HG03025 (cell line): ENCODE measurements around the gene SUFU.

Source experiments
- ATAC-seq: cut with Tn5 transposase; IDR thresholded peaks from one replicate; pipeline ENCODE4 v1.9.1; 2021; ENCODE audit warnings: mild to moderate bottlenecking, moderate library complexity; ENCODE audit not compliant: unreplicated experiment, low FRiP score

The SUFU gene

DNA sequence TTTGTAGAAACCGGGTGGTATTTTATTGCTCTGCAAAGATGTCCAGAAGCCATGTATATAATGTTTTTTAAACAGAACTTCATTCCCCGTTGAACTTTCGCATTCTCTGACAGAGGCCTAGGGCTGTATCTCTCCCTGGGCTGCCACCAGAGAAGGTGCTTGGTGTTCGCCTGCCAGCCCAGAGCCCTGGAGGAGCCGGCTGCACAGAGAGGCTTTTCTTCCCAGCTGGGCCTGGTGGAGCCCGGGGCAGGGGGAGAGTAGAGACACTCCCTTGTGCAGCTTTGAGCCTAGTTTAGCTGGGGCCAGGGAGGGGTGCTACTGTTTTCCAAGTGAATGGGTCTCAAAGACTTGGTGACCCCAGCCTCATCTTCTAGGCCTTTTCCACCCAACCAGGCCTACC, 126.9 kb downstream of the SUFU start:
- ATAC-seq, result no peak

- no peak for ATAC-seq
Measured at GRCh38 chr10:102631525-102632393, 128.0 kb downstream of the SUFU start.

- ATAC-seq, result no peak
Measured at GRCh38 chr10:102632394-102633111, 128.8 kb downstream of the SUFU start.

DNA sequence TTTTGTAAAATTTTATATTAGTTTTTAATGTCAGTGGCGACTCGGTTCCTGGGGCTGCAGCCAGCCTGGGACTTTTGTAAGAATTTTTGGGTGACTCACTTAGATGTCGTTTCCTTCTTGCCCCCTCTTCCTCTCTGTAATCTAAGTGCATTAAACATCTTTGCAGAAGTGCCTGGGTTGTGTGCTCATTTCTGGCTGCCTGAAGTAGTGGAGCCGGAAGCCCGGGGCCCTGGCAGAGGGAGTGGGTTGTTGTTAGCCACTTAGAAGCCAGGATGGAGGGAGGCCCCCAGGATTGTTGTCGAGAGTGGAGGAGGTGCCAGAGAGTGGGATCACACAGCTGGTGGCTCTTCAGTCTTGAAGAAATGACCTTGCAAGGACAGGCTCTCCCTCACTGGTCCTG, 129.5 kb downstream of the SUFU start:
- no peak for ATAC-seq

DNA sequence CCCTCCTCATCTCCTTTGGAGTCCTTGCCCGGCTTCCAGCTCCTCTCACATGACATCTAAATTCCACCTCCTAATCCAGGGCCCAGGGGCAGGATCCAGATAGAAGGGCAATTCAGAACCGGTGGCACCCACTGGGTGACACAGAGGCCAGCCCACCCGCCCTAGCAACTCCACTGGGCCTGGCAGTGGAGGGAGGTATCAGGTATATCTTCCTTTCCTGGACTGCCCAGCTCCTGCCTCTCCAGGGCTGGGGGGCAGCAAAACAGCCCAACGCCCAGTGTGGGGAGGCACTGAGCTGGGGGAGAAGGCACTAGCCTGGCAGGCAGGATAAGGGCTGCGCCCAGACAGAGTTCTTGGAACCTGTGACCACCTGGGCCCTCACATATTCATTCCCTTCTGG, 130.1 kb downstream of the SUFU start:
- no peak for ATAC-seq

DNA sequence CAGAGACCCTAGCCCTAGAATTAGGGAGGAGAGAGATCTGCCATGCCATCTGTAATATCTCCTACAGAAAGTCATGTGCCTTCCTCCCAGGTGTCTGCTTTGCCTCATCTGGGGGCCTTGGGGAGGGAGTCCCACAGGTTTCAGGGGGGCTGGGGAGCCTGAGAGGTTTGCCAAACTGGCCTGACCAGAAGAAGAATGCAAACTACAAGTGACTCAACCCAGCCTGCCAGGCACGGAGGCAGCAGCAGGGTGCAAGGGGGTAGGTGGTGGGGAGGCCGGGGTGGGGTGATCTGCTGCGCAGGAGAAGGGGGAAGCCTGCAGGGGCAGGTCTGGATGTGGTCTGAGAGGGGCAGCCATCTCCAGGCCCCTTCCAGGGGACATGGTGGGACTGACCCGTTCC, 130.9 kb downstream of the SUFU start:
- no peak for ATAC-seq

GRCh38 chr10:102635377-102635776, 131.6 kb downstream of the SUFU start:
- no peak for ATAC-seq

- ATAC-seq, result no peak
Measured at GRCh38 chr10:102639537-102639936, 135.8 kb downstream of the SUFU start.

GRCh38 chr10:102641402-102641801, 137.6 kb downstream of the SUFU start:
- ATAC-seq, result no peak

GRCh38 chr10:102641880-102642735, 138.3 kb downstream of the SUFU start:
- peak; percentile 42 for ATAC-seq

DNA sequence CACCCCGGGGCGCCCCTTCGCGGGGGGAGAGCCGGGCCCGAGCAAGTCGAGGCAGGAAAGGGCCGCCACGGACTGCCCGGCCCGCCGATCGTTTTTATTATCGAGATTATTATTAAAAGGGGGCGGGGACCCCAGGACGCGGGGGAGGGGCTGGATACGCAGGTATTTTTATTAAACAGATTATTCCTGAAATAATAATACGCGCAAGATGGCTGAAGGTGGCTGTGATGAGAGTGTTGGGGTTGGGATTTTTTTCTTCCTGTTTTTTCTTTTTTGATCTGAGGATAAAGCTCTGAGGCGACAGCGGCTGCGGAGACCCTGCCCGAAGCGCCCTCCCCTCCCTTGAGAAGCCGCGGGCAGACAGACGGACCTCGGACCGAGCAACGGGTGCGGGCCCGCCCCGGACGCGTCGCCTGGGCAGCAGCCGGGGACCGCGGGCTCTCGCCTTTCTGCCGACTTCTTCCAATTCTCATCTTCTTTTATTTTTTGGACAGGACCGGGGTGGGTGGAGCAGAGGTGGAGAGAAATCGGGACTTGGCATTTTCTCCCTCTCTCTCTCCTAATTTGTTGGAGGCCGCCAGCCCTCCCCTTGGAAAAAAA, 139.1 kb downstream of the SUFU start:
- no peak for ATAC-seq

DNA sequence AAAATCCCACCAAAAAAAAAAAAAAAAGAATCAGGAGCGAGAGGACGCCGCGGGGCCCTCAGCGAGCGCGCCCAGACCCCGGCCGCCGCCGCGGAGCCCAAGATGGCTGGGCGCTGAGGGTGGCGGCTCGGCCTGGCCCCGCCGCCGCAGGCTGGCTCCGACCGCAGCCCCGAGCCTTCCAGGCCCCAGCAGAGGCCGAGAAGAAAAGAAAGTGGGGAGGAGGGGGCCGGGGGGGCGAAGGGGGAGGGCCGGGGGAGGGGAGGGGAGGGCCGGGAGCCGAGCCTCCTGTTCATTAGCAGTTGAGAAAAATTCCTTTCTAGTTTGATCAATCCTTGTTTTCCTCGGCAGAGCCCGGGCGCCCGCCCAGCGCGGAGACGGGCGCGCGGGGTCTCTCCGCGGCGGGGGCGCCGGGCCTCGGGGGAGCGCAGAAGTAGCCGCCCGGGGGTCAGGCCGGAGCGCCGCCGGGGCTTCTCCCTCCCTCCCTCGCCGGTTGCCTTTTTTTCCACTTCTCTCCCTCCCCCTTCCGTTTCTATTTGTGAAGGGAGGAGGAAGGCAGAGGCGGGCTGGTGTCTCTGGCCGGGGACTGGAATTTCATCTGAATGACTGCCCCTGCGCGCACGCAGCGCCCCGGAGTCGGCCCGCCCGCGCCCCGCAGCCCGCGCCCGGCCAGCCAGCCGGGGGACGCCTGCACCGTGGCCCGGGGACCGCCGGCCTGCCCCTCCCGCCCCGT, 139.7 kb downstream of the SUFU start:
- ATAC-seq, result no peak

DNA sequence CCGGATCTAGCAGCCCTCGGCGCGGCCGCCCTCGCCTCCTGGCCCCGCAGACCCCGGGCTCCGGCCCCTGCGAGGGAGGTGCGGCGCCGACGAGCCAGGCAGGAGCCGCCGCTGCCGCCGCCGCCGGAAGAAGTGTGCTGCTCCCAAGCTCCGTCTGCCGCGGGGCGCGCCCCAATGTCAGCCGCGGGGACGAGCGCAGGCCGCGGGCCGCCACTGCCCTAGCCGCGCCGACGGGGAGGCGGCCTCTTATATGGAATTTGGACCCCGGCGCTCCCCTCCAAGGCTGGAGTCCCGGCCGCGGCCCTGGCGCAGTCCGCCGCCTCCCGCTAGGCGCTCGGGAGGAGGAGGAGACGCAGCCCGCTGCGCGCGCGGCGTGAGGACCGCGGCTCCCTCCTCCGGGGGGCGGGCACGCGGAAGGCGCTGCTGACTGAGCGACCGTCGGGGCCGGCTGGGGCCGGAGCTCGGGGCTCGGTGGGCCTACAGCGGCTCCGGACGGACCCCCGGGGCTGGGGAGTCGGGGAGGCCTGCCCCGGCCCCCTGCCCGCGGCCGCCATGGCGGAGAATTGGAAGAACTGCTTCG, 140.4 kb downstream of the SUFU start, which contains the start of gene TRIM8:
TRIM8 (plus strand) TSS at position 414 of the 580 bp plus-strand sequence; CDS start at position 553, 139 bp downstream.
- no peak for ATAC-seq

- no peak for ATAC-seq
Measured at GRCh38 chr10:102644646-102645387, 141.0 kb downstream of the SUFU start.

GRCh38 chr10:102645388-102645740, 141.6 kb downstream of the SUFU start:
- no peak for ATAC-seq

DNA sequence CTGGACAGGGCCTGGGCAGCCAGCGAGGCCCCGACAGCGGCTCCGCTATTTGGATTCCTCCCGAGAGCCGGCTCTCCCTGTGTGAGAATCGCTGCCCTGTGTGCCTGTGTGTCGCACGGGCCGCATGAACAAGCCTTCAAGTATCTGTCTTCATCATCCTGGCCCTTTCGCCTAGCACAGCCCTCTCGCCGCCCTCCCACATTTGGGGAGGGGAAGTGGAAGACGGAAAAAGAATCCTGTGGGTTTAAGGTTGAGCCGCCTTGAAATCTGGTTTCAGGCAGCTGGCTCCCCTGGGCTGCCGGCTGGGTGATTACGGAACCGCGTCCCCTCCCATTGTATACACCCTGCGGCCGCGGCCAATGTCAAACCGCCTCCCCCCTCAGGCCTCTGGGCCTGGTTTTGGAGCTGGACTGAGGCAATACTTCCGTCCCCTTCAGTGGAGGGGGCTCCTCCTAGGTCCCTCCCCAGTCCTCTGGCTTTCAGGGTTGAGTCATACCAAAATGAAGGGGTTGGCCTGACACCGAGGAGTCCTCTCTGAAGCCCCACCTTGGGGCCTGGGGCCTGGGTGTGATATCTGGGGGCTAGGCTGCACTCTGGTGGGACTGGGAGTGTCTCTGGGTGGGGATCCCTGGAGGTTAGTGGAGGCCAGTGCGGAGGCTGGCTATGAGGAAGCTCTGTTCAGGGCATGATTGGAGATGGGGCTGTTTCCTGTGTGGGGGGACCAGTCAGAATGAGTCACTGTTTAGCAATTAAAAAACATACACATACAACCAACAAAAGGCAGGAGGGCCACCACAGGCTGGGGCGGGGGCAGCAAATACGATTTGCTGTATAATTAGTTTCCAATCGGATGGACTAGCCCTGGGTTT, 142.2 kb downstream of the SUFU start:
- no peak for ATAC-seq

- no peak for ATAC-seq
Measured at GRCh38 chr10:102646610-102647442, 143.1 kb downstream of the SUFU start.
